Activated B cell treated with CpG ODN at 0.5 μM for 24 hours (primary cell): ENCODE measurements around the gene HBA2. TPM values are rescaled to one million over a fixed set of nuclear protein-coding genes. Genes with fewer than 3 reads are reported as not detected.
"Not testable (repeated sequence)": the region's sequence is repeated elsewhere in the genome, so short reads cannot be mapped to it uniquely, and the experiment has no call there.

Source experiments
- ATAC-seq: fragments of 200-7000 bp; cut with Tn5 transposase; one replicate; pipeline ENCODE4 v1.10.0; 2021; ENCODE audit warnings: low read depth, mild to moderate bottlenecking, moderate library complexity
- CTCF ChIA-PET: fragments of 350-600 bp; sonication (Branson Sonifier 250); formaldehyde crosslinking; loops from one replicate; lab custom pipeline; 2021; ENCODE audit warnings: antibody characterized with exemption; lab: Charles Lee
- POLR2A ChIA-PET: fragments of 350-600 bp; sonication (Branson Sonifier 250); formaldehyde crosslinking; loops from one replicate; lab custom pipeline; 2021; ENCODE audit warnings: antibody characterized with exemption; lab: Charles Lee
- DNase-seq: peaks from one replicate; pipeline ENCODE4 v3.0.0; 2022
- H3K27ac Mint-ChIP-seq: one replicate; pipeline ENCODE4 v1.8.0; 2020; ENCODE audit warnings: mixed read lengths
- H3K27me3 Mint-ChIP-seq: one replicate; pipeline ENCODE4 v1.8.0; 2021; ENCODE audit warnings: mixed read lengths
- H3K36me3 Mint-ChIP-seq: one replicate; pipeline ENCODE4 v1.8.0; 2021; ENCODE audit warnings: low read depth, mixed read lengths
- H3K4me1 Mint-ChIP-seq: one replicate; pipeline ENCODE4 v1.8.0; 2021; ENCODE audit warnings: mixed read lengths
- H3K4me3 Mint-ChIP-seq: one replicate; pipeline ENCODE4 v1.8.0; 2020; ENCODE audit warnings: mild to moderate bottlenecking, mixed read lengths
- H3K9me3 Mint-ChIP-seq: one replicate; pipeline ENCODE4 v1.8.0; 2020; ENCODE audit warnings: mixed read lengths
- intact Hi-C: fragments of 100-400 bp; cut with micrococcal nuclease; formaldehyde crosslinking; loops from one replicate; pipeline ENCODE4 v1.15.1; 2024
- total RNA-seq: library from RNA; stranded (reverse); gene quantifications from 2 replicates; pipeline ENCODE4 v1.2.3, GENCODE V29; 2022
- TF ChIP-seq, protein P1 (sequence below): fragments of 200-600 bp; IDR thresholded peaks from one replicate; pipeline ENCODE4 v1.8.0; 2022; ENCODE audit warnings: antibody characterized with exemption, mild to moderate bottlenecking

HBA2 gene
- total RNA-seq, 1 donor from 2014 or later = 104 TPM

DNA sequence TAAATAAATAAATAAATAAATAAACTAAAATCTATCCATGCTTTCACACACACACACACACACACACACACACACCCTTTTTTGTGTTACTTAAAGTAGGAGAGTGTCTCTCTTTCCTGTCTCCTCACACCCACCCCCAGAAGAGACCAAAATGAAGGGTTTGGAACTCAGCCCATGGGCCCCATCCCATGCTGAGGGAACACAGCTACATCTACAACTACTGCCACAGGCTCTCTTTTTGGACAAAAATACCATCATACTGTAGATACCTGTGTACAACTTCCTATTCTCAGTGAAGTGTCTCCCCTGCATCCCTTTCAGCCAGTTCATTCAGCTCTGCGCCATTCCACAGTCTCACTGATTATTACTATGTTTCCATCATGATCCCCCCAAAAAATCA is 1.9 kb upstream of the HBA2 start:
- ATAC-seq (no peak), DNase-seq (no peak)
- Mint-ChIP-seq H3K36me3 (no peaks in the 10 kb centered on the region), H3K4me3 (no peak overlapping the region), H3K9me3 (no peaks in the 10 kb centered on the region), H3K27ac (no peak overlapping the region), H3K27me3 (peaks cover 53% of the 10 kb centered on the region), H3K4me1 (peaks cover 9% of the 10 kb centered on the region)
- TF ChIP-seq, protein P1, sequence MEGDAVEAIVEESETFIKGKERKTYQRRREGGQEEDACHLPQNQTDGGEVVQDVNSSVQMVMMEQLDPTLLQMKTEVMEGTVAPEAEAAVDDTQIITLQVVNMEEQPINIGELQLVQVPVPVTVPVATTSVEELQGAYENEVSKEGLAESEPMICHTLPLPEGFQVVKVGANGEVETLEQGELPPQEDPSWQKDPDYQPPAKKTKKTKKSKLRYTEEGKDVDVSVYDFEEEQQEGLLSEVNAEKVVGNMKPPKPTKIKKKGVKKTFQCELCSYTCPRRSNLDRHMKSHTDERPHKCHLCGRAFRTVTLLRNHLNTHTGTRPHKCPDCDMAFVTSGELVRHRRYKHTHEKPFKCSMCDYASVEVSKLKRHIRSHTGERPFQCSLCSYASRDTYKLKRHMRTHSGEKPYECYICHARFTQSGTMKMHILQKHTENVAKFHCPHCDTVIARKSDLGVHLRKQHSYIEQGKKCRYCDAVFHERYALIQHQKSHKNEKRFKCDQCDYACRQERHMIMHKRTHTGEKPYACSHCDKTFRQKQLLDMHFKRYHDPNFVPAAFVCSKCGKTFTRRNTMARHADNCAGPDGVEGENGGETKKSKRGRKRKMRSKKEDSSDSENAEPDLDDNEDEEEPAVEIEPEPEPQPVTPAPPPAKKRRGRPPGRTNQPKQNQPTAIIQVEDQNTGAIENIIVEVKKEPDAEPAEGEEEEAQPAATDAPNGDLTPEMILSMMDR = no peak
- POLR2A ChIA-PET = no interaction called here
- intact Hi-C loops = no loop called here
- CTCF ChIA-PET = no interaction called here

DNA sequence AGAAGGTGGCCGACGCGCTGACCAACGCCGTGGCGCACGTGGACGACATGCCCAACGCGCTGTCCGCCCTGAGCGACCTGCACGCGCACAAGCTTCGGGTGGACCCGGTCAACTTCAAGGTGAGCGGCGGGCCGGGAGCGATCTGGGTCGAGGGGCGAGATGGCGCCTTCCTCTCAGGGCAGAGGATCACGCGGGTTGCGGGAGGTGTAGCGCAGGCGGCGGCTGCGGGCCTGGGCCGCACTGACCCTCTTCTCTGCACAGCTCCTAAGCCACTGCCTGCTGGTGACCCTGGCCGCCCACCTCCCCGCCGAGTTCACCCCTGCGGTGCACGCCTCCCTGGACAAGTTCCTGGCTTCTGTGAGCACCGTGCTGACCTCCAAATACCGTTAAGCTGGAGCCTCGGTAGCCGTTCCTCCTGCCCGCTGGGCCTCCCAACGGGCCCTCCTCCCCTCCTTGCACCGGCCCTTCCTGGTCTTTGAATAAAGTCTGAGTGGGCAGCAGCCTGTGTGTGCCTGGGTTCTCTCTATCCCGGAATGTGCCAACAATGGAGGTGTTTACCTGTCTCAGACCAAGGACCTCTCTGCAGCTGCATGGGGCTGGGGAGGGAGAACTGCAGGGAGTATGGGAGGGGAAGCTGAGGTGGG is 657 bp downstream of the HBA2 start:
- H3K27ac Mint-ChIP-seq, H3K4me3 Mint-ChIP-seq, DNase-seq, ATAC-seq, POLR2A ChIA-PET, intact Hi-C loops, H3K4me1 Mint-ChIP-seq, CTCF ChIA-PET, H3K36me3 Mint-ChIP-seq, H3K9me3 Mint-ChIP-seq: not testable (repeated sequence)
- peaks cover 49% of the 10 kb centered on the region for H3K27me3 Mint-ChIP-seq

GRCh38 chr16:173928-174769 is 1.5 kb downstream of the HBA2 start:
- ATAC-seq, H3K4me3 Mint-ChIP-seq, H3K36me3 Mint-ChIP-seq, H3K4me1 Mint-ChIP-seq, CTCF ChIA-PET, DNase-seq, H3K27ac Mint-ChIP-seq, intact Hi-C loops, POLR2A ChIA-PET, H3K9me3 Mint-ChIP-seq: not testable (repeated sequence)
- H3K27me3 Mint-ChIP-seq = peaks cover 43% of the 10 kb centered on the region

GRCh38 chr16:175011-175949 is 2.6 kb downstream of the HBA2 start:
- ChIA-PET CTCF (no interaction called here), POLR2A (interaction anchor here (0.6 kb wide), 1 partner anchor 65 kb away, joined by 6 read pairs; no protein-coding TSS in a partner anchor)
- peaks cover 38% of the 10 kb centered on the region for H3K27me3 Mint-ChIP-seq
- intact Hi-C loops = no loop called here
- H3K27ac Mint-ChIP-seq = no peak overlapping the region
- no peaks in the 10 kb centered on the region for H3K9me3 Mint-ChIP-seq
- H3K4me1 Mint-ChIP-seq = peaks cover 10% of the 10 kb centered on the region
- DNase-seq (no peak), ATAC-seq (no peak)
- H3K4me3 Mint-ChIP-seq = peak overlapping the region; percentile 12
- H3K36me3 Mint-ChIP-seq = no peaks in the 10 kb centered on the region
- TF ChIP-seq, protein P1 = no peak

- ATAC-seq, POLR2A ChIA-PET, H3K4me3 Mint-ChIP-seq, H3K36me3 Mint-ChIP-seq, intact Hi-C loops, CTCF ChIA-PET, H3K9me3 Mint-ChIP-seq, H3K27ac Mint-ChIP-seq, DNase-seq: not testable (repeated sequence)
- Mint-ChIP-seq H3K4me1 (peaks cover 11% of the 10 kb centered on the region), H3K27me3 (peaks cover 34% of the 10 kb centered on the region)
These were observed 3.3 kb downstream of the HBA2 start for GRCh38 chr16:176006-176405.

GRCh38 chr16:176477-177382 is 4.1 kb downstream of the HBA2 start, which contains the start of gene HBA1:
Gene HBA1, plus strand, starts transcription at chr16:176680. Its CDS starts 37 bp downstream, at chr16:176717.
- H3K9me3 Mint-ChIP-seq, H3K36me3 Mint-ChIP-seq, POLR2A ChIA-PET, DNase-seq, CTCF ChIA-PET, H3K27ac Mint-ChIP-seq, intact Hi-C loops: not testable (repeated sequence)
- peak; percentile 47 for ATAC-seq
- peaks cover 14% of the 10 kb centered on the region for H3K4me1 Mint-ChIP-seq
- peak within 1 kb of the TSS; percentile 12 for H3K4me3 Mint-ChIP-seq
- peaks cover 30% of the 10 kb centered on the region for H3K27me3 Mint-ChIP-seq
